Thoracic aorta (tissue), 2 donors: ENCODE results near the gene TBC1D4. TPM values are rescaled to one million over a fixed set of nuclear protein-coding genes. Genes with fewer than 3 reads are reported as not detected.

ENCODE experiments used
- ATAC-seq: fragments of 150-250 bp; one replicate; pipeline ENCODE4 v1.8.0; 2017; ENCODE audit warnings: low read depth; ENCODE audit not compliant: insufficient number of reproducible peaks, low FRiP score
- DNase-seq: peaks from one replicate; pipeline ENCODE4 v3.0.0-alpha.2; 2020; ENCODE audit warnings: low spot score
- H3K27ac ChIP-seq, 2 donors: fragments of 200-600 bp; sonication (generic); 1 replicate in 1 of 2; 2 replicates in 1 of 2; pipeline ENCODE4 v1.5.1; 2016; ENCODE audit warnings: mild to moderate bottlenecking in 2 of 2, moderate library complexity in 2 of 2
- H3K27me3 ChIP-seq: fragments of 200-600 bp; sonication (generic); replicated peaks from 2 replicates; pipeline ENCODE4 v1.6.0; 2016; ENCODE audit warnings: mild to moderate bottlenecking; ENCODE audit not compliant: insufficient read depth
- H3K36me3 ChIP-seq: fragments of 200-600 bp; sonication (generic); one replicate; pipeline ENCODE4 v1.5.1; 2016
- H3K4me1 ChIP-seq, 2 donors: fragments of 200-600 bp; sonication (generic); 1 replicate in 1 of 2; 2 replicates in 1 of 2; pipeline versions ENCODE4 v1.5.1 to v1.6.0; 2016; ENCODE audit warnings: low read depth in 2 of 2, mild to moderate bottlenecking in 1 of 2; ENCODE audit not compliant: control insufficient read depth in 1 of 2
- H3K4me3 ChIP-seq: fragments of 200-600 bp; sonication (generic); 2 replicates; pipeline ENCODE4 v1.5.1; 2016; ENCODE audit warnings: mild to moderate bottlenecking
- H3K9me3 ChIP-seq: fragments of 200-600 bp; sonication (generic); 2 replicates; pipeline ENCODE4 v1.5.1; 2016
- CTCF ChIP-seq: fragments of 200-600 bp; sonication (generic); IDR thresholded peaks from one replicate; pipeline ENCODE4 v1.5.1; 2019; ENCODE audit warnings: antibody characterized with exemption
- total RNA-seq, 2 donors: library from RNA; depleted of rRNA; stranded (reverse); fragments of >200 nt; gene quantifications; one replicate each; pipeline versions ENCODE4 v1.1.0 to v1.2.3, GENCODE V29; 2016

Gene TBC1D4
- total RNA-seq, 2 donors from 2014 or later, result 15.8 to 20.3 TPM

GRCh38 chr13:75460644-75461043, 21.3 kb downstream of the TBC1D4 start:
- no peak for ATAC-seq
- no peaks in the 10 kb centered on the region for H3K4me1 ChIP-seq
- H3K36me3 ChIP-seq, result no peaks in the 10 kb centered on the region
- no peak for DNase-seq
- H3K27ac ChIP-seq, result no peak overlapping the region
- H3K9me3 ChIP-seq, result no peaks in the 10 kb centered on the region
- TF ChIP-seq CTCF, result no peak
- no peak overlapping the region for H3K4me3 ChIP-seq
- no peaks in the 10 kb centered on the region for H3K27me3 ChIP-seq

- no peak overlapping the region for H3K27ac ChIP-seq
- H3K9me3 ChIP-seq, result no peaks in the 10 kb centered on the region
- ATAC-seq (no peak), DNase-seq (no peak)
- no peaks in the 10 kb centered on the region for H3K27me3 ChIP-seq
- TF ChIP-seq CTCF, result no peak
- no peak overlapping the region for H3K4me3 ChIP-seq
- no peaks in the 10 kb centered on the region for H3K4me1 ChIP-seq
- no peaks in the 10 kb centered on the region for H3K36me3 ChIP-seq
These were observed 23.1 kb downstream of the TBC1D4 start for GRCh38 chr13:75458696-75459422.

- no peaks in the 10 kb centered on the region for H3K27me3 ChIP-seq
- no peak for TF ChIP-seq CTCF
- no peak overlapping the region for H3K27ac ChIP-seq
- no peaks in the 10 kb centered on the region for H3K4me1 ChIP-seq
- no peaks in the 10 kb centered on the region for H3K36me3 ChIP-seq
- DNase-seq, result no peak
- ATAC-seq, result no peak
- H3K4me3 ChIP-seq, result no peak overlapping the region
- no peaks in the 10 kb centered on the region for H3K9me3 ChIP-seq
These were observed 26.0 kb downstream of the TBC1D4 start for GRCh38 chr13:75455962-75456361.

- H3K27ac ChIP-seq, result no peak overlapping the region
- no peak for TF ChIP-seq CTCF
- DNase-seq (no peak), ATAC-seq (no peak)
- no peaks in the 10 kb centered on the region for H3K36me3 ChIP-seq
- no peaks in the 10 kb centered on the region for H3K9me3 ChIP-seq
- H3K4me1 ChIP-seq, result no peaks in the 10 kb centered on the region
- H3K27me3 ChIP-seq, result no peaks in the 10 kb centered on the region
- H3K4me3 ChIP-seq, result no peak overlapping the region
These were observed 27.5 kb downstream of the TBC1D4 start for GRCh38 chr13:75454497-75454896.

GRCh38 chr13:75452564-75452963, 29.4 kb downstream of the TBC1D4 start:
- Histone ChIP-seq H3K36me3 (no peaks in the 10 kb centered on the region), H3K4me1 (no peaks in the 10 kb centered on the region), H3K9me3 (no peaks in the 10 kb centered on the region), H3K27me3 (no peaks in the 10 kb centered on the region), H3K4me3 (no peak overlapping the region), H3K27ac (no peak overlapping the region)
- ATAC-seq (no peak), DNase-seq (no peak)
- no peak for TF ChIP-seq CTCF
